Effector CD4-positive, alpha-beta T cell (primary cell): ENCODE data around the gene MAPK1IP1L.
"Not testable (repeated sequence)": the region's sequence is repeated elsewhere in the genome, so short reads cannot be mapped to it uniquely, and the experiment has no call there.

Source experiments
- DNase-seq: peaks from one replicate; pipeline ENCODE4 v3.0.0-alpha.2; 2020

MAPK1IP1L gene

DNA sequence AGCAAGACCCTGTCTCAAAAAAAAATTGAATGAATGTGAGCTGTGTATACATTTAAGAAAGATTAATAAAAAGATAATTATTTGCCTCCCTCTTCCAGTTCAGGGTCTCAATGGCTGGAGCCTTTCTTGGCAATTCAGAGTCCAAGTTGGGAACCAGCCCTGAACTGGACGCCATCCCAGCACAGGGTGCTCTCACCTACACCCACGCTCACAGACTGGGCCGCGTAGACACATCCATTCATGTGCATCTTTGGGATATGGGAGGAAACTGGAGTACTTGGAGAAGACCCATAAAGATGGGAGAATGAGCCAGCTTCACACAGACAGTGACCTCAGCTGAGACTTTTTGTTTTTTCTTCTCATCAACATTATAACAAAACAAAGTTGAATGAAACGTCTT, 6.5 kb downstream of the MAPK1IP1L start:
- DNase-seq = no peak

GRCh38 chr14:55059333-55059732, 7.9 kb downstream of the MAPK1IP1L start:
- no peak for DNase-seq

DNA sequence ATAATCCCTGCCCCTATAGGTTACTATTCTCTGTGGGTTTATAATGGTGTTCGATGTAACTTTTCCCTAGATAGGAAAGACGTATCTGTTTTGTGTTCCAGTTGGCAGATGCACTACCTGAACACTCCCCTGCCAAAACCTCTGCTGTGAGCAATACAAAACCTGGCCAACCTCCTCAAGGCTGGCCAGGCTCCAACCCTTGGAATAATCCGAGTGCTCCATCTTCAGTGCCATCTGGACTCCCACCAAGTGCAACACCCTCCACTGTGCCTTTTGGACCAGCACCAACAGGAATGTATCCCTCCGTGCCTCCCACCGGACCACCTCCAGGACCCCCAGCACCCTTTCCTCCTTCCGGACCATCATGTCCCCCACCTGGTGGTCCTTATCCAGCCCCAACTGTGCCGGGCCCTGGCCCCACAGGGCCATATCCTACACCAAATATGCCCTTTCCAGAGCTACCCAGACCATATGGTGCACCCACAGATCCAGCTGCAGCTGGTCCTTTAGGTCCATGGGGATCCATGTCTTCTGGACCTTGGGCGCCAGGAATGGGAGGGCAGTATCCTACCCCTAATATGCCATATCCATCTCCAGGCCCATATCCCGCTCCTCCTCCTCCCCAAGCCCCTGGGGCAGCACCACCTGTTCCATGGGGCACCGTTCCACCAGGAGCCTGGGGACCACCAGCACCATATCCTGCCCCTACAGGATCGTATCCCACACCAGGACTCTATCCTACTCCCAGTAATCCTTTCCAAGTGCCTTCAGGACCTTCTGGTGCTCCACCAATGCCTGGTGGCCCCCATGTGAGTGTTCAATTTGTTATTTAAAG, 11.3 kb downstream of the MAPK1IP1L start:
- DNase-seq = no peak

- DNase-seq = not testable (repeated sequence)
Observed at GRCh38 chr14:55064896-55065295, 13.4 kb downstream of the MAPK1IP1L start.

DNA sequence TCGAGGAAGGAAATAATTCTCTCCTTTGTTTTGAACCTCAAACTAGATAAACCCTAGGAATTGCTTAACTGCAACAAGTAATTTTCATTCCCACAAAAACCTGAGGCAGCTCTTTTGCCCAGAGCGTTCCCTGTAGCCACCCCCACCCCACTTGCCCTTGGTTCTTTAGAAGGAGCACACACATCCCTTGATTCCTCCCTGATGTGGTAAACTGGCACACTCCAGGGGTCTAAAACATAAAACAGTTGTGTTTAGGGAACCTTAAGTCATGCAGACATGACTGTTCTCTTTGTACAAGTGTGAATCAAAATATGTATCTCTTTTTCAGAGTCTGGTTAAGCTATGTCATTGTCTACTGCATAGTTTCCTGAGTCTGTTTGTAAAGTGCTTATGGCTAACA, 14.0 kb downstream of the MAPK1IP1L start:
- no peak for DNase-seq

- no peak for DNase-seq
Observed at GRCh38 chr14:55066223-55066622, 14.8 kb downstream of the MAPK1IP1L start.

DNA sequence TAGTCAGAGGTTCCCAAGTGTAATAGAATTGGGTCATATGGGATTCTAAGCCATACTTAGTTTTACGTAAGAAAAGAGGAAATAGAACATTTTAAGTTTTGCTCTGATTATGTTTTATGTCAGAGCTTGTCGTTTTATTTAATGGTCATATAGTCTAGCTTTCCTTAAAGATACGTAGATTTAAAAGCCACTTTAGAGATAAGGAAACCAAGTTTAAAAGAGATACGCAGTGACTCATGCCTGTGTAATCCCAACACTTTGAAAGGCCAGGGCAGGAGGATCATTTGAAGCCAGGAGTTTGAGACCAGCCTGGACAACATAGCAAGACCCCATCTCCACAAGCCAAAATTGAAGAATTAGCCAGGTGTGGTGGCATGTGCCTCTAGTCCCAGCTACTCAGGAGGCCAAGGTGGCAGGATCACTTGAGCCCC, 19.5 kb downstream of the MAPK1IP1L start:
- DNase-seq = no peak

DNA sequence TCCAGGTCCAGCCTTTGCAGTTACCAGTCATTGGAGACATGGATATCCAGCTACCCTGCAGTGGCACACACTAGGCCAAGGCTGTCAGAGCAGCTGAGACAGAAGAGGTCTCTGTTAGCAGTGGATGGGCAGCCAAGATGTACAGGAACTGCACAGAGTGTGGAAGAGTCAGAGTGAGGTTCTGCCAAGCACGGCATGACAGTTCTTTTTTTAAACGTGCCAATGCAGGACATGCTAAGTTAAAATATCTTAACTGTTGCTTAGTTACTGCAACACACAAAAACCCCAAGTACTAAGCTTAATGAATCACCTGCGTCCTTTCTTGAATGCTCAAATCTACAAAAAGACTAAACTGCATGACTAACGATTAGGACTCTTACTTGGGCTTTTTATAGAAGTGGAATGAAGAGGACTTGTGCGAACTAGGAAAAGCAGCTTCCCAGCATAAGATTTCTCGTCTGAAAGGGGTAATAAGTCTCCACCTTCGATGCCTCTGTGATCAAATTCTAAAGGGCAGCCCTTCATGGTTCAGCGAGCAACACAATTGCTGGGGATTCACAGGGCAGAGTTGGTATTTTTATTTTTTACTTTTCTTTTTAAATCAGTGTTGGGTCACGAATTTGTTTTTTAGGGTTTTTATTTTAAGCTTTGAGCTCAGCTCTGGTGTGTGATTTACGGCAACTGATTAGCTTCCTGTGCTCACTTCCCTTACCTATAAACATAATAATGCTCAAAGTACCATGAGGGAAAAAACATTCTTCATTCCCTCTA, 20.6 kb downstream of the MAPK1IP1L start:
- no peak for DNase-seq

DNA sequence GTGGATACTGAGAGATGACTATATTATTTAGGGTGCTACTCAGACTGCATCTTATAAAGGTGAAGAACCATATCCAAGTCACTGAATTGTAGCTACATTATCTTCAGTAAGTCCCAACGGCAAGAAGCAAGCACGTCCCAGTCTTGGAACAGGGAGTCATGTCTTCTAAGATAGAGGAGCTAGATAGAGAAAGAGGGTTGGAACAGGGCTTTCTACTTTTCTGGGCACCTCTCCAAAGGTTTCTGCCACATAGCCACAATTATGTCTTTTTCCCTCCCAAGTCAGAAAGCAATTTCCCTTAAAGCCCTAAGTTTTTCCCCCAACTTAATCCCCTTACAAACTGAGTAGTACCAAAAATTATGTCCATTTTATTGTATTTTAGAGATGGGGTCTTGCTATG, 22.4 kb downstream of the MAPK1IP1L start:
- DNase-seq = no peak

GRCh38 chr14:55074662-55075061, 23.2 kb downstream of the MAPK1IP1L start:
- DNase-seq = no peak

DNA sequence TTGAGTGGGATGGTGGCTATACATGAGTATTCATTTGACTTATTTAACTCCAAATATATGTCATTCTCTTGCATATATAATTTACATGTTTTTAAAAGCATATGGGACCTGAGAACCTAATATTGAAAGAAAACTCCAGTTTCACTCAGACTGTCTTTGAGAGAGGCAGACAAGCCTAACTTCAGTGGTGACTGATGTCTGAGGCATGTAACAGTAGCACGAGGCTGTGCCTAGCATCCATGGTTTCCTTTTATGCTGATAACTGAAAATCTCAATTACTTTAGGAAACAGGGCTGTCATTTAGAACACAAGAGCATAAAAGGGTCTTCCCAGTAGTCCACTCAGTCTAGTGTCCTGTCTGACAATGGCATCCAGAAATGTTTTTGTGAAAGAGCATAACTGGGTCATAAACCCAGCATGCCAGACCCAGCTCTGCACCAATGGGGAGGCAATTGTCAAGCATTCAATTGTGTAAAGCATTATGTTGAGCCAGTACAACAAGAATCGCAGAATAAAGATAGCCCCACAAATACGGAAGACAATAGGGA, 24.3 kb downstream of the MAPK1IP1L start:
- no peak for DNase-seq

- no peak for DNase-seq
Observed at GRCh38 chr14:55077170-55078151, 26.0 kb downstream of the MAPK1IP1L start.

- DNase-seq = not testable (repeated sequence)
Observed at GRCh38 chr14:55079961-55080360, 28.5 kb downstream of the MAPK1IP1L start.

DNA sequence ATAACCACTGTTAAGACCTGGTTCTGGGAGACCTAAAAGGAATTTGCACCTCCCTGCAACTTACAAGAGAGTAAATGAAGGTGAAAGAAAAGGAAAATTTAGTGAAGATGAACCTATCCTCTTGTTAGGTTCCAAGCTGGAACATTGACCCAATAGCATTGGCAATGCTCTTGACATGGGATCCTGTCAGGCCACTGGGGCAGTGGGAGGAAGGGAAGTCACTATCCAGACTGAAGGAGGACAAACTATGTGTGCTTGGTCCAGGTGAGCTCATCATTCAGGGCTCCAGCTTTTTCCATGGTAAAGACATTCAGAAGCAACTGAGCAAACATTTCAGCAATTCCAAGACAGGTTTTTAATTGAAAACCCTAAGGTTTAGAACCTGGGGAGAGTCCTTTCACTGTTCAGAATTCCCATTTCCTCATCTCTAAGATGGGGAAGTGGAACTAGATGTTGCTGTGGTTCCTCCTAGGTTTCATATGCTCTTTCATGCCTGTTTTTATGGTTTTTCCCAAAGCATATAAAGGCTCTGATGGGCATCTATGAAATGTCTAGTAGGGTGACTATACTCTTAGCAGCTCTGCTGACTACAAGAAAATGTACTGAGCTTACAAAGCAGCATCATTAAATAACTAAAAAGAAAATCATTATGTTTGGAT, 33.1 kb downstream of the MAPK1IP1L start:
- DNase-seq = no peak

GRCh38 chr14:55085060-55085660, 33.7 kb downstream of the MAPK1IP1L start:
- DNase-seq = no peak

DNA sequence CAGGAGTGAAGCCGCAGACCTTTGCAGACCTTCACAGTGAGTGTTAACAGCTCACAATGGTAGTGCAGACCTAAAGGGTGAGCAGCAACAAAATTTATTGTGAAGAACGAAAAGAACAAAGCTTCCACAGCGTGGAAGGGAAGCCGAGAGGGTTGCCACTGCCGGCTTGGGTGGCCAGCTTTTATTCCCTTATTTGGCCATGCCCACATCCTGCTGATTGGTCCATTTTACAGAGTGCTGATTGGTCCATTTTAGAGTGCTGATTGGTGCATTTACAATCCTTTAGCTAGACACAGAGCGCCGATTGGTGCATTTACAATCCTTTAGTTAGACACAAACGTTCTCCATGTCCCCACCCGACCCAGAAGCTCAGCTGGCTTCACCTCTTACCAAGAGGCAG, 35.5 kb downstream of the MAPK1IP1L start:
- DNase-seq = no peak

DNA sequence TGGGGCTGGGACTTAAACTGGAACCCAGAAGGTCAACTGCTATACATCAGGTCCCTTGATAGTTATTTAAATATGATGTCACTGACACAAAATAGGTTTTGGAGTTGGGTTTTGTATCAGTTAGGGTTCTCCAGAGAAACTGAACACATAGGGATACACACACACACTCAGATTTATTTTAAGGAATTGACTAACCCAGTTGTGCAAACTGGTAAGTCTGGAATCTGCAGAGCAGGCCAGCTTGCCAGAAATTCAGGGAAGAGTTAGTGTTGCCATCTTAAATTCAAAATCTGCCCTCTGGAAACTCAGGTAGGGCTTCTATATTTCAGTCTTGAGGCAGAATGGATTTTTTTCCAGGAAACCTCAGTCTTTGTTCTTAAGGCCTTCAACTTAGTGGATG, 36.9 kb downstream of the MAPK1IP1L start:
- no peak for DNase-seq

- no peak for DNase-seq
Observed at GRCh38 chr14:55092341-55092740, 40.9 kb downstream of the MAPK1IP1L start.

GRCh38 chr14:55094292-55095157, 43.1 kb downstream of the MAPK1IP1L start:
- no peak for DNase-seq

DNA sequence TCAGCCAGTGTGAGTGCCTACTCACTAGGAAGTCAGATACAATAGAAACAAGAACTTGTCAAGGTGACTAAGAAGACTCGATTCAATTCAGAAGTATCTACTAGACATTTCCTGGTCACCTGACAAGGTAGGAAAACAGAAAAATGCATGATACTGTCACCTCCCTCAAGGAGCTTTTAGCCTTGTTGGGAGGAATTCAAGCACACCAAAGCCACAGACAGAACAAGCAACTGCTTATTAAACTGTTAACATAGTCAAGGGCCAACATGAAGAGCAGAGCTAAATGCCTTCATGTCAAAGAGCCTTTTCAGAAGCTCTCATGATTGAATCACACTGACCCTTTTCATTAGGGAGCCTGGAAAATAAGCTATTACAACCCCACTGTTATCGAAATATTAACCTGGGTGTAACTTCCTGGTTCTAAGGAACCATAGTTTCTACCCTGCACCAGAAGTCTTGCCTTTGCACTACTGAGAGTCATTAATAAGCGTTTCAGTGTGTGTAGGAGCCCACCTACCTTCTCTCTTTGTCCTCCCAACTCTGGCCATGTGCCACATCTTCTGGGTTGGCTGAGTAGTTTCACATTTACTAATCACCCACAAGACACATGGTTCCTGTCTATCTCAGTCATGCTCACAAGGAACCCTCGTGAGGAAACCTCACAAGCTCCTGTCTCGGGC, 46.6 kb downstream of the MAPK1IP1L start:
- no peak for DNase-seq
